ENCODE results near the gene HAGH.
A peak's percentile ranks its signal among the peaks of the same experiment; 100 is the strongest.

HAGH gene

DNA sequence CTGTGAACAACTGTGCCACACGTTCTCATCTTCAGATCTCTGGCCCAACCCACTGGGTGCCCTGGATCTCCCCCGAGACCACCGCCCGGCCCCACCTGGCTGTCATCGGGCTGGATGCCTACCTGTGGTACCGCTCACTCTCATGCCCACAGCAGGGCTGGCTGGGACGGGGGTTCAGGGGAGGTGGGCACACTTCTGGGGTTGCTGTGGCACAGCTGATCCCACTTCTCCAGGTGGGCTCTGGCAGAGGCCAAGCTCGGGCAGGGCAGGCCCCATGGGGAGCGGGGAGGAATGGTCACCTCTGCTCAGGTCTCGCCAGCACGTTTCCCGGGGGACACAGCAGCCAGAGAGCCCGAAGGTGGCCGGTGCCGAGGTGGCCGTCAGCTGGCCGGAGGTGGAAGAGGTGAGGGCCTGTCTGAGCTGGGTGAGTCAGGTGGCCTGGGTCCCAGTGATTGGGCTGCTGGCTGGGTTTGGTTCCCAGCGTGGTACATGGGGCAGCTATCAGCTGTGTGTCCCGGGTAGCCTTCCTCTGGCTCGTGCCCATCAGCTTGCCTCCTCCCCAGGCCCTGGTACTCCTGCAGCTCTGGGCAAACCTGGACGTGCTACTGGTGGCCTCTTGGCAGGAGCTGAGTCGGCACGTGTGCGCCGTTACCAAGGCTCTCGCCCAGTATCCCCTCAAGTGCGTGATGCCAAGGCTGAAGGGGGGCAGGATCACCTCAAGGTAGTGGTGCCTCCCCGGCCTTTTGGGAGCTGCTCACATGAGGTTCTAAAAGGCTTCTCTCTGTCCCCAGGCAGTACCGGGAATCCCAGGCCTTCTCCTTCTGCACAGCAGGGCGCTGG is 51.4 kb downstream of the HAGH start:
- no peak for DNase-seq

DNA sequence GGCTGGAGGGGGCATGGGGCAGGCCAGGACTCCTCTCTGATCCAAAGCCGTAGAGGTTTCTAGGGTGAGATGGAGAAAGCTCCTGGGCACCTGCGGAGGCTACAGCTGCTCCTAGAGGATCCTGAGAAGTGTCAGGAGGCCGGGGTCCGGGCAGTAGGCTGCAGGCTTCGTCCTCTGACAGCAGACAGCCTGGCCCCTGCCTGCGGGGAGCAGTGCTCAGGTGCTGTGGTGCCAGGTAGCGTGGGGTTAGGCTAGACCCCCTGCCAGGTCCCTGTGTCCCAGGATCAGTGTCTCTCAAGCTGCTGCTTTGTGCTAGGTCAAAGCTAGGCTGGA is 52.2 kb downstream of the HAGH start:
- DNase-seq, result no peak

DNA sequence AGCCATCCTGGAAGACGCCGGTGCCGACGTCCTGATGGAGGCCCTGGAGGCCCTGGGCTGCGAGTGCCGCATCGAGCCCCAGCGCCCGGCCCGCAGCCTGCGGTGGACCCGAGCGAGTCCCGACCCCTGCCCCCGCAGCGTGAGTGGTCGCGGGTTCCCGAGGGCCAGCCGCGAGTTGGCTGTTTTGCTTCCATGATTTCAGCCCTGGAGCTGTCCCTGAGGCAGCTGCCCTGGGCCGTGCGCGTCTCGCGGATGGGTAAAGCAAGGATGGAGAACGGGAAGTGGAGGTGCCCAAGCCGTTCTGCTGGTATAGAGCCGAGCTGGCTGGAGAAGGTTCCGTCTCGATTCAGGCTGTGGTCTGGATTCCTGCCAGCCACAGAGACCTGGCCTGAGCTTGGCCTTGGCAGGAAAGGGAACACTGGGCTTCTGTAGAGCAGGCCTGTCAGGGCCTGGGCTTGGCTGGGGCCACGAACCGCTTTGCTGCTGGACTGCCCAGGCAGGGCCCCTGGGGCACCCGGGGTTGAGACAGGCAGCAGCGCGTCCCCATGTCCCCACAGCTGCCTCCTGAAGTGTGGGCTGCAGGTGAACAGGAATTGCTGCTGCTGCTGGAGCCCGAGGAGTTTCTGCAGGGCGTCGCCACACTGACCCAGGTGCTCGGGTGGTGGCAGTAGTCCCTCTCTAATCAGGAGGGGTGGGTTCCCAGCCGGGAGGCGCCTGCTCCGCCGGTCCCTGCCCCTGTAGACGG is 52.8 kb downstream of the HAGH start:
- no peak for DNase-seq

DNA sequence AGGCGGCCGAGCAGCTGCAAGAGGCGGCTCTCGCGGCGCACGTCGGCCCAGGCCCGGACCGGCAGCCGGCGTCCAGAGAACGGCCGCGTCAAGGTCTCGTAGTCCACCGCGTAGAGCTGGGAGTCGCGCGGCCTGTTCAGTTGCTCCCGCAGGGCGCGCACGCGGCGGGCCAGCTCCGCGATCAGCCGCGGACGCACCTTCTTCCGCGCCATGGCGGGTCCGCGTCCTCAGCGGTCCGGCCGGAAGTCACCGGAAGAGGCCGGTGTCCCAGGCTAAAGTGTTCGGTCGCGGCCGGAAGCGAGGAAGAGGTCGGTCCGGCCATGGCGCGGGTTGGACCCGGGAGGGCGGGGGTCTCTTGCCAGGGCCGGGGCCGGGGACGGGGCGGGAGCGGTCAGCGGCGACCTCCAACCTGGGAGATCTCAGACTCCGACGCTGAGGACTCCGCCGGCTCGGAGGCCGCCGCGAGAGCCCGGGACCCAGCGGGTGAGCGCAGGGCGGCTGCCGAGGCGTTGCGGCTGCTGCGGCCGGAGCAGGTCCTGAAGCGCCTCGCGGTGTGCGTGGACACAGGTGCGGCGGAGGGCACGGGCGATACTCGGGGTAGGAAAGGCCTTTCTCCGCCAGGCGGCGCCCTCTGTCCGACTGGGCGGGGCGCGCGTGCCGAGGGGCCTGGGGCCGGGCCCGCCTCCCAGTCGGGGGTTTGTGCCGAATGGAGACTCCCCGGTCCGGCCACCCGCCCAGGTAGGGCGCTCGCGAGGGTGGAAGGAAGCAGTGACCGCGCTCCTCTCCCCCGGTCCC is 53.5 kb downstream of the HAGH start, which contains the start of gene MRPS34:
Gene MRPS34 (minus strand): TSS at position 227 of the 795 bp plus-strand sequence. CDS start 15 bp downstream, at position 212.
- peak; percentile 87 for DNase-seq

DNA sequence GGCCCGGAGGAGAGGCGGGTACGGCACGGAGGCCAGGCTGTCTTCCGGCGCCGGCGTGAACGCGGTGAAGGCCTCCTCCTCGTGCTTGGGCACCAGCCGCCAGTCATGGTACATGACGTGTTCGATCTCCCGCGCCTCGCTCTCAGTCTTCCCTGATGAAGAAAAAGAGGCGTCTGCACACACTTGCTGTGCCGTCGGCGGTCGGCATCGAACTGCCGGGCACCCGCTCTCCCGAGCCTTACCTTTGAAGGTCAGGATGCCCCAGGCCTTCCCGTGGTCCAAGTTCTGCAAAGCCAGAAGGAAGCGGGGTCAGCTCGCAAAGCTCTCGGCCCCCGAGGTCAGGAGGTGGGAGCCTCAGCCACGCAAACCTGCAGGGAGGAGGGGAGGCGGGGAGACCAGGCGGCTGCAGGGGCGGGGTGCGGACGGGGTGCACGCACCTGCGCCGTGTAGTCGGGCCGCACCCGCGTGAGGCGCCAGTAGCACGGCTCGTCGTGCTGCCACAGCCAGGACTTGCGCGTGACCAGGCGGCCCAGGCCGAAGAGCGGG is 54.2 kb downstream of the HAGH start, which contains the start of gene EME2:
Gene EME2 (plus strand): TSS at position 449 of the 546 bp plus-strand sequence. CDS start 418 bp downstream, outside the sequence.
- peak; percentile 41 for DNase-seq

DNA sequence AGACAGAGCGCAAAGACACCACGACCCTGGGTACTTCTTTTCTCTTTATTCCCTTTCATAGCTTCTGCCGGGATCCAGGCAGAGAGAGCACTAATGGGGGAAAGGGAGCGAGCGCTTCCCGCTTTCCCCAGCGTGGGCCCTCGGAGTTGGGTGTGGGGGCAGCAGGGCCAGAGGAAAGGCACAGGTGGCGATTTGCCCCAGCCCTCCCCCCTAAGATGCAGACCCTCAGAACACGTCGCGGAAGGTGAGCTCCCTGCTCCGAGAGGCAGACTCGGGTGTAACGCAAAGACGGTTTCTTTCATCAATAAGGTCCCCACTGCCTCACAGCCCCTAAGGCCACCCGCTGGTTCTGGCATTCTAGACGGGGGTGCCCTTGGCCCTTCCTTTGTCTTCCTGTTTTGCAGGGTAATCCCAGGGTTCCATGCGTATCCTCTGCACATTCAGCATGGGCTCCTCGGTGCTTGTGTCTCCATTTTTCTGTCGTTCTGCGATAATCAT is 54.7 kb downstream of the HAGH start:
- peak; percentile 41 for DNase-seq

DNA sequence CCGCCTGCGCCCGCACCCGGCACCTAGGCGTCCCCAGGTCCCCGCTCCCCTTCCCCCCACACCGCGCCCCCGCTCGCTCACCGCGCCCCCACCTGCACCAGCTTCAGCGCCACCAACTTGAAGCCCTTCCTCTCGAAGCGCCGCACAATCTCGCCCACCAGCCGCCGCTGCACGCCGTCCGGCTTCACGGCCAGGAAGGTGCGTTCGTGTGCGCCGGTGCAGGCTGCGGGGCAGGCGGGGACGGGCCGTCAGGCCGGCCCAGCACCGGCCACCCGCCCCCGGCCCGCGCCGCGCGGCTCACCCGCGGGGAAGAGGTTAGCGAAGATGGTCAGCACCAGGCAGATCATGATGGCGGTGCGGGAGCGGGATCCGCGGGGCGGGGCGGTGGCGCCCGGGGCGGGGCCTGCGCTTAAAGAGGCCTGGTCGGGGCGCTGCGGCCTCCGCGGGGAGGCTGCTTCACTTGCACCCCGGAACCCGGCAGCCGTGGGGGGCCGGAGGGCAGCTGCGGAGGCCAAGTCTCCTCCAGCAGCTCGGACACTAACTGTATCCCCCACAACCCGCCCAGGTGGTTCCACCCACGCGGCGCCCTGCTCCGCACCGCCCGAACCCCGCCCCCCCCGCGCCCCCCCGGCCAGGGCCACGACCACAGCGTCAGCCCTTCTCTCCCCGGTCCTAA is 55.3 kb downstream of the HAGH start, which contains the start of gene NME3:
Gene NME3 (minus strand): TSS at position 356 of the 676 bp plus-strand sequence. CDS start 9 bp downstream, at position 347.
- DNase-seq, result peak; percentile 58

DNA sequence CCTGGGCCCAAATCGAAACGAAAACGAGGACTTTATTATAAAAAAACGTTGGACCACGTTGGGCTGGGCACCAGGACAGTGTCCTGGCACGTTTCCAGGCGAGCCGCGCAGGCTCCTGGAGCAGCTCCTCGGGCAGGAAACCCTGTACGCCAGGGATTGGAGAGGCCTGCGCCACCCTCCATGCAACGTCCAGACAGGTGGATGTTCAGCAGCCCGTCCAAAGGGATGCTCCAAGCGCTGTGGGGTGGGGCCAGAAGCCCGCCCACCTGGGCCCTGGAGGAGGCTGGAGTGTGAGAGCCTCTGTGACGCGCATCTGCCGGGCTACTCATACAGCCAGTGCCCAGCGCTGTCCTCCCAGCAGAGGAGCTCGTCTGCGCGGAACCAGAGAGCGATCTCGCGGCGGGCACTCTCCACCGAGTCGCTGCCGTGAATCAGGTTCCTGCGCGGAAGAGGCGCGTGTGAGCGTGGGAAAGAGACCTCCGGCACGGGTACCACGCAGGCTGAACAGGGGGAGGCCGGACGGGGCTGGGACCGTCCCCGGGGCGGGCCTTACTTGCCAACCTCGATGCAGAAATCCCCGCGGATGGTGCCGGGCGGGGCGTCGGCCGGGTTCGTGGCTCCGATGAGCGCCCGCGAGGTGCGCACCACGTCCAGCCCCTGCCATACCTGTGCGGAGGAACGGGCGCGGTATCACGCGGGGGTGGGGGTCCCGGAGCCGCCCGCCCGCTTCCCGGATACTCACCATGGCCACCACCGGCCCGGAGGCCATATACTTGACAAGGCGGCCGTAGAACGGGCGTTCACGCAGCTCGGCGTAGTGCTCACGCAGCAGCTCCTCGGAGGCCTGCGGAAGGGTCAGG is 56.1 kb downstream of the HAGH start:
- DNase-seq, result peak; percentile 51

DNA sequence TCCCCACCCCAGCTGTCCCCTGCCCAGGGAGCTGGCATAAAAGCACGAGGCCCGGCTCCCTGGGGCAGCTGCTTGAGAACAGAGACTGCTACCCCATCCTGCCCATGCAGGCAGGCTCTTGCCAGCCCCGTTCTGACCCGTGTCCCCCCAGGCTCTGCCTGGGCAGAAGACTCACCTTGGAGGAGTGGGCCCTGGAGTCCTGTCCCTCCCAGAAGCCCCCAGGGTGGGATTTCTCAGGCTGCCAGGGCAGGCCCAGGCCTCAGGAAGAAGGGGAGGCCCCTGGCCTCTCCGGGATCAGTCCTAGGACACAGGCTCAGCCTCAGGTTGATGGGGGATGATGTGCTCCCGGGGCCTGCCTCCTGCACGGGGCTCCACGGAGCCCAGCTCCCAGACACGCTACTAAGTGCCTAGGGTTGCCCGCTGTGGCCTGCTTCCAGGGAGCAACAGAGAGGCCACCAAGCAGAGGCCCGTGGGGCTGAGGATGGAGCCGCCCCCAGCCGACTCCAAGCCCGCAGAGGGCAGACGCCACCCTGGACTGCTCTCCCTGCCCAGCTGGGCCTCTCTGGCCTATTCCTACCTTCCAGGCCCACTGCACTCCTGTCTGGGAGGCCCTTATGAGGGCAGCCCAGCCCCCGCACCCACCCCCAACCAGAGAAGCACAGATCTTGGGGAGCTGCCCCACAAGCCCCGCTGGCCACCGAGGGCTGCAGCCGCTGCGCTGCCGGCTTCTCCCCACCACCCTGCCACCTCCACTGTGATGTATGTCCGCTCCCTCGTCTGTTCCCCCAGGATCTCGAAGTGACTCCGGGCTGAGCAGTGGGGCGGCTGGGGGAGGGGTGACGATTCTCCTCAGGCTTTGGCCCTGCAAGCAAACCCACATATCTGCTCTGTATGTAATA is 57.0 kb downstream of the HAGH start:
- DNase-seq, result no peak

DNA sequence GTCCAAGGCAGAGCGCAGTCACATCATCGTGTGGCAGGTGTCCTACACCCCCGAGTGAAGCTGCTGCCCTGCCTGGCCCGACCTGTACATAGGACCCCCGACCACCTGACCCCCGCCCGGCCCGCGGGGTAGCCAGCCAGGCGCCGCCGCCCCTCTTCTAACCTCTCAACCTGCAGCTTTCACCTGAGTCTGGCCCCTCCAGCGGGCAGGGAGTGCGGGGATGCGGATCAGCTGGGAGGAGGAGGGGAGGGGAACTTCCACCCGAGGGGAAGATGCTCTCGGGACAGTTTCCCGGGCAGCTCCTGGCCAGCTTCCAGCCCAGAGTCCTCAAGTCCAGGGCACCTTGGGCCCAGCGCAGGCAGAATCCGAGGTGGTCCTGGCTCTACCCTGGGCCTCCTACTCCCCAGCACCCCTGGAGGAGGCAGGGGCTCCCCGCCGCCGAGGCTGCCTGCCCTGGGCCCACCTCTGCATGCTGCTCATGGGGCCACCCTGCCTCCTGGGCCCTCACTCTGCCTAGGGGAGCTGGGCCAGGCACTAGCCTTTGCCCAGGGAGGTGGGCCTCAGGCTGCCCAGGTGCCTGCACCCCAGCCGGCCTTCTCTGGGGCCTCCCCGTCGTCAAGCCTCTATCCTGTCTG is 57.7 kb downstream of the HAGH start:
- no peak for DNase-seq

DNA sequence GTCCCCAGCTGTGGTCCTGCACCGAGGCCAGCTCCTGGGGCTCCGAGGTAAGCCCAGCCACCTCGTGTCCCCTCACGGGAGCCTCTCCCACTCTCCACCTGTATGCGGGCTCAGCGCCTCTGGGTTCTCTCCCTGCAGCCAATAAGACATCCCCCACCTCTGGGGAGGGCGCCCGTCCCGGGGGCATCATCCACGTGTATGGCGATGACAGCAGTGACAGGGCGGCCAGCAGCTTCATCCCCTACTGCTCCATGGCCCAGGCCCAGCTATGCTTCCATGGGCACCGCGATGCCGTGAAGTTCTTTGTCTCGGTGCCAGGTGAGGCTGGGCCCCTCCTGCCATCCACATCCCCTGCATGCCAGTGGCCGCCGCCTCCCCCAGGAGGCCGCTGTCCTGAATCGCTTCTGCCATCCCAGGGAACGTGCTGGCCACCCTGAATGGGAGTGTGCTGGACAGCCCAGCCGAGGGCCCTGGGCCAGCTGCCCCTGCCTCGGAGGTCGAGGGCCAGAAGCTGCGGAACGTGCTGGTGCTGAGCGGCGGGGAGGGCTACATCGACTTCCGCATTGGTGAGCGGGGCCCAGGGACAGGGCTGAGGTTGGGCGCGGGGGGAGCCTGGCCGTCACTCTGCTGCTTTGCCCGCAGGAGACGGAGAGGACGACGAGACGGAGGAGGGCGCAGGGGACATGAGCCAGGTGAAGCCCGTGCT is 58.4 kb downstream of the HAGH start:
- no peak for DNase-seq

DNA sequence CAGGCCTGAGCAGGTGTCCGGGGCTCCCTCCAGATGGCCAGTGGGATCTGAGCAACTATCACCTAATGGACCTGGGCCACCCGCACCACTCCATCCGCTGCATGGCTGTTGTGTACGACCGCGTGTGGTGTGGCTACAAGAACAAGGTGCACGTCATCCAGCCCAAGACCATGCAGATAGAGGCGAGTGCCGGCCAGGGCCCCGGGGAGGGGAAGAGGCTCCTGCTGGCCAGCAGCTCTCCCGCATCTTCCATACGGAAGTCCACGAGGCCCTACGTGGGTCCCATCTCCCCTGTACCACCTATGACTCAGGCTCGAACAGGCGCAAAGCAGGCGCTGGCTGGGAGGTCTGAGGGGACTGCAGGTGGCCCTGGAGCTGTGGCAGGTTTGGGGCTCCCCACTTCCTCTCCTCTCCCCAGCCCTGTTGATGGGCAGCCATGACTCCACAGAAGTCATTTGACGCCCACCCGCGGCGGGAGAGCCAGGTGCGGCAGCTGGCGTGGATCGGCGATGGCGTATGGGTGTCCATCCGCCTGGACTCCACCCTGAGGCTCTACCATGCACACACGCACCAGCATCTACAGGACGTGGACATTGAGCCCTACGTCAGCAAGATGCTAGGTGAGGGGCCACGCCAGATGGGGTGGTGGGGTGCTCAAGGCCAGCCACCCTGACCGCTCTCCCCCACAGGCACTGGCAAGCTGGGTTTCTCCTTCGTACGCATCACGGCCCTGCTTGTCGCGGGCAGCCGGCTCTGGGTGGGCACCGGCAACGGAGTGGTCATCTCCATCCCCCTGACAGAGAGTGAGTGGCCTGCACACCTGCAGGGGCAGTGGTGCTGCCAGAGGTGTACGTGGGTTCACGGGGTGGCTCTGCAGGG is 59.3 kb downstream of the HAGH start:
- DNase-seq, result no peak

DNA sequence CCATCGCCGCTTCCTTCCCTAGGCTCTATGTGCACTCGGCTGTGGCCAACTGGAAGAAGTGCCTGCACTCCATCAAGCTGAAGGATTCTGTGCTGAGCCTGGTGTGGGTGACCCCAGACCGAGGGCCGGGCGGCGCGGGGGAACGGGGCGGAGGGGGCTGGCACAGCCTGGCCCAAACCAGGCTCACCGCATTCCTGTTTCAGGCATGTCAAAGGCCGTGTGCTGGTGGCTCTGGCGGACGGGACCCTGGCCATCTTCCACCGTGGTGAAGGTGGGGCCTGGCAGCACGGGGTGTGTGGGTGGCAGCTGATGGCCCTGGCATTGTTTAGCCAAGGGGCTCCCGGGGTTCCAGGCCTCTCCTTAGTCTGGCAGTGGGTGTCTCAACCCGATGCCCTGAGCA is 59.9 kb downstream of the HAGH start:
- DNase-seq, result no peak

DNA sequence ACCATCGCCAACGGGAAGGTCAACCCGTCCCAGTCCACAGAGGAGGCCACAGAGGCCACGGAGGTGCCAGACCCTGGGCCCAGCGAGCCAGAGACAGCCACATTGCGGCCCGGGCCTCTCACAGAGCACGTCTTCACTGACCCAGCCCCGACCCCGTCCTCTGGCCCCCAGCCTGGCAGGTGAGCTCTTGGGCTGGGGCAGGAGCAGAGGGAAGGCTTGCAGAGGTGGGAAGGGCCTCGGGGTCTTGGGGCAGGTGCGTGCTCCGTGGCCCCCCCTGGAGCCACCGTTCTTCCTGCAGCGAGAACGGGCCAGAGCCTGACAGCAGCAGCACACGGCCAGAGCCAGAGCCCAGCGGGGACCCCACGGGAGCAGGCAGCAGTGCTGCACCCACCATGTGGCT is 60.4 kb downstream of the HAGH start:
- DNase-seq, result no peak

DNA sequence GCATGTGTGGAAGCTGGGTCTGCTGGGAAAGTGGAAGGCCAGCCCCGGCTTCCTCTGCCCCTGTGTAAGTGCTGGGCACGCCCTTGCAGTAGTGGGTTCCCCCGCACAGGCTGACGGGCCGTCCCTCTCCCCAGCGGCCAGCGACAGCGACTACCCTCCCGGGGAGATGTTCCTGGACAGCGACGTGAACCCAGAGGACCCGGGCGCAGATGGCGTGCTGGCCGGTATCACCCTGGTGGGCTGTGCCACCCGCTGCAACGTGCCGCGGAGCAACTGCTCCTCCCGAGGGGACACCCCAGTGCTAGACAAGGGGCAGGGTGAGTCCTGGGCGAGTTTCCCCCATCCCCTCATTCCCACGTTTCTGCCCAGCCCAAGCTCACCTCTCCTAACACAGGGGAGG is 60.8 kb downstream of the HAGH start:
- DNase-seq, result no peak

DNA sequence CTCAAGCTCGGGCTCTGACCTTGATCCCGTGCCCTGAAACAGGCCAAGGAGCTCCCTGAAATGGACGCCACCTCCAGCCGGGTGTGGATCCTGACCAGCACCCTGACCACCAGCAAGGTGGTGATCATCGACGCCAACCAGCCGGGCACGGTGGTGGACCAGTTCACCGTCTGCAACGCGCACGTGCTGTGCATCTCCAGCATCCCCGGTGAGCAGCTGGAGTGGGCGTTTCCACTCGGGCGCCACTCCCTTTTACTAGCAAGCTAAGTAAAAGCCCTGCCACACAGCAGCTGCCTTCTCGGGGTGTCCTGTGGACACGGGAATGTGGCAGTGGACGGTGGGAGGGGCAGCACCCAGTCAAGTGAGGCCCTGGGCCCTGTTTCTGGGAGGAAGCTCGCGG is 61.7 kb downstream of the HAGH start:
- DNase-seq, result no peak
